SIG-M5 treated with dmso at 0.1 percent for 504 hours (cell line): ENCODE results near the gene ZNF619.

Experiments
- DNase-seq: peaks from one replicate; lab custom pipeline; 2025; ENCODE audit not compliant: unreplicated experiment; lab: John Stamatoyannopoulos, UW

The ZNF619 gene

GRCh38 chr3:40524568-40525285, 47.8 kb downstream of the ZNF619 start, which contains the start of gene ZNF621:
TSS of gene ZNF621 (plus strand) at chr3:40524960. CDS start at chr3:40525841, 881 bp downstream.
- peak; percentile 81 for DNase-seq

- no peak for DNase-seq
These were observed 51.5 kb downstream of the ZNF619 start for GRCh38 chr3:40528426-40528825.

- no peak for DNase-seq
These were observed 55.3 kb downstream of the ZNF619 start for GRCh38 chr3:40532252-40532651.

- no peak for DNase-seq
These were observed 57.4 kb downstream of the ZNF619 start for GRCh38 chr3:40534283-40534682.
